ENCODE results near the gene ANXA5. TPM values are rescaled to one million over a fixed set of nuclear protein-coding genes. Genes with fewer than 3 reads are reported as not detected.
"Not testable (repeated sequence)": the region's sequence is repeated elsewhere in the genome, so short reads cannot be mapped to it uniquely, and the experiment has no call there.

The ANXA5 gene
- total and polyA plus RNA-seq, 4 donors, result 71.0 to 131 (median 87.0) TPM

DNA sequence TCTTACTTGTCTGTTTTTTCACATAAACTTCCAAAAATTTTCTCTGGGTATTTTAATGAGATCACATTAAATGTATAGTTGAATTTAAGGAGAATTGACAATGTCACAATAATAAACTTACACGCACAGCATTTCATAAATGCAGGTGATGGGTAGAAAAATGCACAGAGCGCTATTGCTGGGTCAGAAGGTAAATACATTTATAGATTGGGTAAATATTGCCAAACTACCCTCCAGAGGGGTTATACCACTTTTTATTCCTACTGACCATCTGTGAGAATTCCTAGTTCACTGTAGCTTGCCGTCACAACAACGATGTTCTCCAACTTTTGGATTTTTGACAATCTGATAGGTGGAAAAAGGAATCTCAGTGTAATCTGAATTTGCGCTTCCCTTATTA lies 34.6 kb downstream of the ANXA5 start:
- Histone ChIP-seq H3K9me3 (ENCODE audit: control insufficient read depth in 4 of 4, low read length in 3 of 4) (no peaks in the 10 kb centered on the region), H3K4me3 (ENCODE audit: low read depth in 1 of 3, low read length in 3 of 3) (no peak overlapping the region), H3K36me3 (ENCODE audit: control insufficient read depth in 4 of 4, insufficient read depth in 3 of 4, low read depth in 1 of 4, low read length in 3 of 4) (peaks cover 0 to 11% (median 4%) of the 10 kb centered on the region in 4 donors), H3K9ac (ENCODE audit: low read depth in 1 of 2, low read length in 2 of 2) (no peak overlapping the region), H3K27me3 (ENCODE audit: control insufficient read depth in 4 of 4, insufficient read depth in 4 of 4, low read length in 3 of 4) (no peaks in the 10 kb centered on the region), H3K4me1 (ENCODE audit: control insufficient read depth in 4 of 4, insufficient read depth in 4 of 4, low read length in 3 of 4) (no peaks in the 10 kb centered on the region), H3K27ac (ENCODE audit: low read depth in 1 of 2, low read length in 2 of 2) (no peak overlapping the region)
- TF ChIP-seq, protein P1, sequence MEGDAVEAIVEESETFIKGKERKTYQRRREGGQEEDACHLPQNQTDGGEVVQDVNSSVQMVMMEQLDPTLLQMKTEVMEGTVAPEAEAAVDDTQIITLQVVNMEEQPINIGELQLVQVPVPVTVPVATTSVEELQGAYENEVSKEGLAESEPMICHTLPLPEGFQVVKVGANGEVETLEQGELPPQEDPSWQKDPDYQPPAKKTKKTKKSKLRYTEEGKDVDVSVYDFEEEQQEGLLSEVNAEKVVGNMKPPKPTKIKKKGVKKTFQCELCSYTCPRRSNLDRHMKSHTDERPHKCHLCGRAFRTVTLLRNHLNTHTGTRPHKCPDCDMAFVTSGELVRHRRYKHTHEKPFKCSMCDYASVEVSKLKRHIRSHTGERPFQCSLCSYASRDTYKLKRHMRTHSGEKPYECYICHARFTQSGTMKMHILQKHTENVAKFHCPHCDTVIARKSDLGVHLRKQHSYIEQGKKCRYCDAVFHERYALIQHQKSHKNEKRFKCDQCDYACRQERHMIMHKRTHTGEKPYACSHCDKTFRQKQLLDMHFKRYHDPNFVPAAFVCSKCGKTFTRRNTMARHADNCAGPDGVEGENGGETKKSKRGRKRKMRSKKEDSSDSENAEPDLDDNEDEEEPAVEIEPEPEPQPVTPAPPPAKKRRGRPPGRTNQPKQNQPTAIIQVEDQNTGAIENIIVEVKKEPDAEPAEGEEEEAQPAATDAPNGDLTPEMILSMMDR (IDR thresholded peaks at IDR 0.05; ENCODE audit: low read depth, low read length, missing input control), result no peak
- TF ChIP-seq EGR1 (IDR thresholded peaks at IDR 0.05; ENCODE audit: low read depth in 2 of 2), result no peak
- no peak for TF ChIP-seq RXRA (IDR thresholded peaks at IDR 0.05)
- TF ChIP-seq REST (IDR thresholded peaks at IDR 0.05), result no peak
- no peak for TF ChIP-seq FOXA1 (IDR thresholded peaks at IDR 0.05)
- TF ChIP-seq, protein P2, sequence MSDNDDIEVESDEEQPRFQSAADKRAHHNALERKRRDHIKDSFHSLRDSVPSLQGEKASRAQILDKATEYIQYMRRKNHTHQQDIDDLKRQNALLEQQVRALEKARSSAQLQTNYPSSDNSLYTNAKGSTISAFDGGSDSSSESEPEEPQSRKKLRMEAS (IDR thresholded peaks at IDR 0.05), result no peak
- TF ChIP-seq, protein P3, sequence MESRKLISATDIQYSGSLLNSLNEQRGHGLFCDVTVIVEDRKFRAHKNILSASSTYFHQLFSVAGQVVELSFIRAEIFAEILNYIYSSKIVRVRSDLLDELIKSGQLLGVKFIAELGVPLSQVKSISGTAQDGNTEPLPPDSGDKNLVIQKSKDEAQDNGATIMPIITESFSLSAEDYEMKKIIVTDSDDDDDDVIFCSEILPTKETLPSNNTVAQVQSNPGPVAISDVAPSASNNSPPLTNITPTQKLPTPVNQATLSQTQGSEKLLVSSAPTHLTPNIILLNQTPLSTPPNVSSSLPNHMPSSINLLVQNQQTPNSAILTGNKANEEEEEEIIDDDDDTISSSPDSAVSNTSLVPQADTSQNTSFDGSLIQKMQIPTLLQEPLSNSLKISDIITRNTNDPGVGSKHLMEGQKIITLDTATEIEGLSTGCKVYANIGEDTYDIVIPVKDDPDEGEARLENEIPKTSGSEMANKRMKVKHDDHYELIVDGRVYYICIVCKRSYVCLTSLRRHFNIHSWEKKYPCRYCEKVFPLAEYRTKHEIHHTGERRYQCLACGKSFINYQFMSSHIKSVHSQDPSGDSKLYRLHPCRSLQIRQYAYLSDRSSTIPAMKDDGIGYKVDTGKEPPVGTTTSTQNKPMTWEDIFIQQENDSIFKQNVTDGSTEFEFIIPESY (IDR thresholded peaks at IDR 0.05), result no peak
- no peak for TF ChIP-seq FOXA2 (IDR thresholded peaks at IDR 0.05)
- TF ChIP-seq SP1 (IDR thresholded peaks at IDR 0.05), result no peak
- TF ChIP-seq RAD21 (IDR thresholded peaks at IDR 0.05), result no peak
- TF ChIP-seq YY1 (IDR thresholded peaks at IDR 0.05), result no peak
- TF ChIP-seq JUND (IDR thresholded peaks at IDR 0.05), result no peak
- 60% methylated on average over 5 of the region's 5 CpGs for WGBS
- DNase-seq (ENCODE audit: low spot score), result no peak

- H3K4me3 ChIP-seq (ENCODE audit: low read depth in 1 of 3, low read length in 3 of 3); H3K4me1 ChIP-seq (ENCODE audit: control insufficient read depth in 4 of 4, insufficient read depth in 4 of 4, low read length in 3 of 4); DNase-seq (ENCODE audit: low spot score); H3K27me3 ChIP-seq (ENCODE audit: control insufficient read depth in 4 of 4, insufficient read depth in 4 of 4, low read length in 3 of 4); H3K9ac ChIP-seq (ENCODE audit: low read depth in 1 of 2, low read length in 2 of 2); H3K9me3 ChIP-seq (ENCODE audit: control insufficient read depth in 4 of 4, low read length in 3 of 4); H3K27ac ChIP-seq (ENCODE audit: low read depth in 1 of 2, low read length in 2 of 2); H3K36me3 ChIP-seq (ENCODE audit: control insufficient read depth in 4 of 4, insufficient read depth in 3 of 4, low read depth in 1 of 4, low read length in 3 of 4): not testable (repeated sequence)
- 90% methylated on average over 10 of the region's 10 CpGs for WGBS
Measured at GRCh38 chr4:121660175-121660933, 36.4 kb downstream of the ANXA5 start.
